Activated naive CD8-positive, alpha-beta T cell treated with anti-CD3 and anti-CD28 coated beads, Interleukin-2, amount 50 U/mL, for 24 hours (primary cell): Measurements from ENCODE around the gene CCDC88C.

Experiments
- ATAC-seq: fragments of 150-1000 bp; cut with Tn5 transposase; one replicate; pipeline ENCODE4 v1.10.0; 2021
- DNase-seq: peaks from one replicate; pipeline ENCODE4 v3.0.0; 2021
- H3K27ac Mint-ChIP-seq: one replicate; pipeline ENCODE4 v1.8.0; 2021; ENCODE audit warnings: mild to moderate bottlenecking, mixed read lengths
- H3K27me3 Mint-ChIP-seq: one replicate; pipeline ENCODE4 v1.8.0; 2021; ENCODE audit warnings: mixed read lengths
- H3K36me3 Mint-ChIP-seq: one replicate; pipeline ENCODE4 v1.8.0; 2021; ENCODE audit warnings: low read depth, mixed read lengths
- H3K4me1 Mint-ChIP-seq: one replicate; pipeline ENCODE4 v1.8.0; 2021; ENCODE audit warnings: mixed read lengths
- H3K4me3 Mint-ChIP-seq: one replicate; pipeline ENCODE4 v1.8.0; 2021; ENCODE audit warnings: mild to moderate bottlenecking, moderate library complexity, mixed read lengths
- H3K9me3 Mint-ChIP-seq: one replicate; pipeline ENCODE4 v1.8.0; 2021; ENCODE audit warnings: mixed read lengths

CCDC88C gene

DNA sequence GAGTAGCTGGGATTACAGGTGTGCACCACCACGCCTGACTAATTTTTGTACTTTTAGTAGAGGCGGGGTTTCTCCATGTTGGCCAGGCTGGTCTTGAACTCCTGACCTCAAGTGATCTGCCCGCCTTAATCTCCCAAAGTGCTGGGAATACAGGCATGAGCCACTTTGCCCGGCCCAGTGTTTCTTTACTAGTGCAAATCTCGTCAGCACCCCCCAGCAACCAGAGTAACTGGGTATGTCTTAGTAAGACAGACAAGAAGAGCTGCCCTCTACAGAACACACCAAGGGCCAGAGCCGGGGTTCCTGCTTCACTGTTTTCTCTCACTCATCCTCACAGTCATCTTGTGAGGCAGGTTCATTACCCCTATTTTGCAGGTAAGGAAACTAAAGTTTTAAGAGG lies 94.6 kb downstream of the CCDC88C start:
- ATAC-seq = no peak
- Mint-ChIP-seq H3K4me3 (peak overlapping the region; percentile 83), H3K27me3 (no peaks in the 10 kb centered on the region), H3K36me3 (peaks cover 60% of the 10 kb centered on the region), H3K4me1 (peaks cover 89% of the 10 kb centered on the region), H3K9me3 (no peaks in the 10 kb centered on the region), H3K27ac (peak overlapping the region; percentile 99)
- DNase-seq = no peak

DNA sequence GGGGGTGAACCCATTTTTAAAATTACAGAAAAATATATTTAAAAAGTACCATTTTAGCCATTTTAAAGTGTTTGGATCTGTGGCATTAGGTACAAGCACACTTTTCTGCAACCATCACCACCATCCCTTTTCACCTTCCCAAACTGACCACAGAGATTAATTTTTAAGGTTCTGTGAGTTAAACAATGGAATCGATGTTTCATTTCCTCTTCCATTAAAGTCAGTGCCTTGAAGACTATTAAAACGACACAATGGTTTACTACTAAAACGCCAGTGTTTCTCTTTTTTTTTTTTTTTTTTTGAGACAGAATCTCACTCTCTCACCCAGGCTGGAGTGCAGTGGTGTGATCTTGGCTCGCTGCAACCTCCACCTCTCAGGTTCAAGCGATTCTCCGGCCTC lies 95.0 kb downstream of the CCDC88C start:
- DNase-seq (no peak), ATAC-seq (no peak)
- Mint-ChIP-seq H3K36me3 (peaks cover 59% of the 10 kb centered on the region), H3K27ac (peak overlapping the region; percentile 99), H3K27me3 (no peaks in the 10 kb centered on the region), H3K9me3 (no peaks in the 10 kb centered on the region), H3K4me1 (peaks cover 89% of the 10 kb centered on the region), H3K4me3 (no peak overlapping the region)

DNA sequence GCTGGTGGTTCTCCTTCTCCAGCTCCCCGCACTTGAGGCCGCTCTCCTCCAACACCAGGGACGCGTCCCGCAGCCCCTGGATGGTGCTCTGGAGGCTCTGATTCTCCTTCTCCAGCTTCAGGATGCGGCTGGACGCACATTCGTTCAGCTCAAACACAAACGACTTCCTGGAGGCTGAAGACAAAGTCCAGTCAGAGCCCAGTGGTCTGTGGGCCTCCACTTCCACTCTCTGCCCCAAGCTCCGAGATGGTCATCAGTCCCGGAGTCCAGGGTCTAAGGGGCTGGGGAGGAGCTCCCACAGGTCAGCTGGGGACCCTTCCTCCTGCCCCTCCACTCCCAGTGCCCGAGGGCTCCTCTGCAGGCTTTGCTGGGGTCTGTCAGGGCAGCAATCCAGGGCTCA lies 96.5 kb downstream of the CCDC88C start:
- H3K9me3 Mint-ChIP-seq = no peaks in the 10 kb centered on the region
- peaks cover 89% of the 10 kb centered on the region for H3K4me1 Mint-ChIP-seq
- no peak for DNase-seq
- no peak for ATAC-seq
- no peak overlapping the region for H3K27ac Mint-ChIP-seq
- H3K27me3 Mint-ChIP-seq = no peaks in the 10 kb centered on the region
- no peak overlapping the region for H3K4me3 Mint-ChIP-seq
- H3K36me3 Mint-ChIP-seq = peaks cover 64% of the 10 kb centered on the region

DNA sequence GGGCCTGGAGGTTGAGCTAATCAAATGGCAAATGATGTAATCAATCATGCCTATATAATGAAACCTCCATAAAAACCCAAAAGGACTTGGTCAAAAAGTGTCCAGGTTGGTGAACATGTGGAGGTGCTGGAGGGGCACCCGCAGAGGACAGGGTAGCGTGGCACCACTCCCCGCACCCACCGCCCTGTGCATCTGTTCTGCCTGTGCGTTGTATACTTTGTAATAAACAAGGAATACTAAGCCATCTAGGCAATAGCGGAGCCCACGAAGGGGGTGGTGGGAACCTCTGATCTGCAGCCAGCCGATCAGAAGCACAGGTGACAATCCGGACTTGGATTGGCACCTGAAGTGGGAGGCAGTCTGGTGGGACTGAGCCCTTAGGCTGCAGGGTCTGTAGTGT lies 97.4 kb downstream of the CCDC88C start:
- Mint-ChIP-seq H3K27ac (peak overlapping the region; percentile 57), H3K4me1 (peaks cover 89% of the 10 kb centered on the region), H3K9me3 (no peaks in the 10 kb centered on the region), H3K27me3 (no peaks in the 10 kb centered on the region), H3K4me3 (no peak overlapping the region), H3K36me3 (peaks cover 64% of the 10 kb centered on the region)
- no peak for DNase-seq
- no peak for ATAC-seq

DNA sequence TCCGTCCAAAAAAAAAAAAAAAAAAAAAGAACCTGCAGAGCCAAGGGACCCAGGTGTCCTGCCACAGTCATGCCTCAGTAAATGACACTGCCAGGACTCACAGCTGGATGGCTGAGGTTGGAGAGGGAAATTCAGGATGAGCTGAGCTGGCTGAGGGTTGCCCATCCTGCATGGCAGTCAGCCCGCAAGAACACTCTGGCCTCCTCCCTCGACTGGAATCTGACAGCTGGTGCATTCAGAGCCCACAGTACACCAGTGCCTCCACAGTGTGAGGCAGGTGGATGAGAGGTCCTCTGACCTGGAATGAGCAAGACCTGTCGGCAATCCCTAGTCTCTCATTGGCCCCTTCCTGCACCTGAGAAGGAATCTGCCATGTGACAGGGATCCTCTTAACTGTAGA lies 98.7 kb downstream of the CCDC88C start:
- Mint-ChIP-seq H3K4me1 (peaks cover 87% of the 10 kb centered on the region), H3K27me3 (no peaks in the 10 kb centered on the region), H3K36me3 (peaks cover 58% of the 10 kb centered on the region), H3K4me3 (no peak overlapping the region), H3K9me3 (no peaks in the 10 kb centered on the region), H3K27ac (no peak overlapping the region)
- ATAC-seq = no peak
- DNase-seq = no peak

DNA sequence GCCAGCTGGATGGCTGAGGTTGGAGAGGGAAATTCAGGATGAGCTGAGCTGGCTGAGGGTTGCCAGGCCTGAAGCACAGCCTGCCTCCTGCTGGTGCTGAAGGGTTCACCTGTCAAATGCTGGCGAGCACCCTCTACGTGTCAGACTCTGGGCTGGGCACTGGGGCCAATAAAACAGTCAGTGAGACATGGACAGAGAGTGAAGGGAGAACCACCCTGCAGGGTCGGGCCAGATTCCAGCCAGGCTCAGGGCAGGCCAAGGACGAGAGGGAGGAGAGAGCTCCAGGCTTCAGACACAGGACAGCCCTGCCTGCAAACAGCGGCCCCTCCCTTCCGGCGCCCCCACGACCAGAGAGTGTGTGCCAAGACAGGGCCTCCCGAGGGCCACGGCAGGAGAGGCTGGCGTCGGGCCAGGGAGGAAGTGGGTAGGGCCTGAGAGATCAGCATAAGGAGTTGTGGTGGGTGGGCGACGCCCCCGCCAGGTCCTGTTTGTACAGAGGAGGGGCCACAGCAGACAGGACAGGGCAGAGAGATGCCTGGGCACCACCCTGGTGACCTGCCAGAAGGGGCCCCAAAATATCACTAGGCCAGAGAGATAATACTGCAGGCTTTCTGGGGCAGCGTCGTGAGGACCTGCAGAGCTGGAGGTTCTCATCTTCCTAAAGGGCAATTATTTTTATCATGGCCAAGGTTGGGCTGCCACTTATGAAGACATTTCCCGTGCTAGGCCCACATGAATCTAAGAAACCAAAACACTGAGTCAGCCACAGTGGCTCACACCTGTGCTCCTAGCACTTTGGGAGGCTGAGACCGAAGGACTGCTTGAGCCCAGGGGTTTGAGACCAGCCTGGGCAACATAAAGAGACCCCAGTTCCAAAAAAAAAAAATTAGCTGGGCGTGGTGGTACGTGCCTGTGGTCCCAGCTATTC lies 100.0 kb downstream of the CCDC88C start:
- ATAC-seq (peak; percentile 72), DNase-seq (peak; percentile 90)
- peaks cover 56% of the 10 kb centered on the region for H3K36me3 Mint-ChIP-seq
- no peaks in the 10 kb centered on the region for H3K27me3 Mint-ChIP-seq
- peaks cover 84% of the 10 kb centered on the region for H3K4me1 Mint-ChIP-seq
- no peaks in the 10 kb centered on the region for H3K9me3 Mint-ChIP-seq
- peak overlapping the region; percentile 95 for H3K27ac Mint-ChIP-seq
- H3K4me3 Mint-ChIP-seq = peak overlapping the region; percentile 69

DNA sequence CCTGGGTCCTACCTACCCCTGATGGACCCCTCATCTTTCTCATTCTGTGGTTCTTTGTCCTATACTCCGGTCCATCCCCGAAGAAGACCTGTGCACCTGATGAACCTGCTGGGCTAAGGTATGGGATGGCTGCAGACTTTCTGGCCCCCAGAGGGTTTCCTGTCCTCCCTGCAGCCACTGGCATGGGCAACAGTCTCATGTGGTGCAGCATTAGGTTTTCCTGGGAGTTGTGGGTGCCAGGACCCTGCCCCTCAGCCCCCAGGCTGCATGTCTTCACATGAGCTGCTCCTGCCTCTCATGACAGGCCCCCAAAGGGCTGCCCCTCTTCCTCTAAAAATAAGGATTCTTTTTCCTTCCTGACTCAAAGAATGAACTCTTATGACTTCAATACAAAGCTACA lies 100.9 kb downstream of the CCDC88C start:
- Mint-ChIP-seq H3K9me3 (no peaks in the 10 kb centered on the region), H3K36me3 (peaks cover 54% of the 10 kb centered on the region)
- DNase-seq = no peak

DNA sequence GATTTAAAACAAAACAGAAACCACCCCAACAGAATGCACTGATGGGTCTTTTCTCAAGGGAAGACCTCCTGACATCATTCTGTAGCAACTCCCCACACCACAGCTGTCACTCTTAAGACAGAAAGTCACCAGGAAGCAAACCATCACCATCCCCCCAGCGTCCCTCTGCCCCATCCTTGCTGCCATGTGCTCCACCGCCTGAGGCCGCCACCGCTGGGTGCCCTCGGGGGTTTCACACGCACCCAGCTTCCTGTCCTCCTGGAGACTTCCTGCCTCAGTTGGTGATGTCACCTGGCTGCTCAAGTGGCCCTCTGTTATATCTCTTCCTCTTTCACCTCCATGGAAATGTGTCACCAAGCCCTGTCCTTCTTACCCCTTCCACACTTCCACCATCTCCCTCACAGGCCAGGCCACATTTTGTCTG lies 101.8 kb downstream of the CCDC88C start:
- Mint-ChIP-seq H3K4me3 (peak overlapping the region; percentile 79), H3K27ac (peak overlapping the region; percentile 95), H3K36me3 (peaks cover 62% of the 10 kb centered on the region), H3K4me1 (peaks cover 80% of the 10 kb centered on the region), H3K9me3 (no peaks in the 10 kb centered on the region), H3K27me3 (no peaks in the 10 kb centered on the region)
- ATAC-seq (peak; percentile 68), DNase-seq (peak; percentile 88)

More for the DNA sequence above, 100.9 kb downstream of the CCDC88C start:
- H3K27ac Mint-ChIP-seq = peak overlapping the region; percentile 95
- no peaks in the 10 kb centered on the region for H3K27me3 Mint-ChIP-seq
- H3K4me1 Mint-ChIP-seq = peaks cover 77% of the 10 kb centered on the region
- peak overlapping the region; percentile 69 for H3K4me3 Mint-ChIP-seq
- ATAC-seq = no peak

DNA sequence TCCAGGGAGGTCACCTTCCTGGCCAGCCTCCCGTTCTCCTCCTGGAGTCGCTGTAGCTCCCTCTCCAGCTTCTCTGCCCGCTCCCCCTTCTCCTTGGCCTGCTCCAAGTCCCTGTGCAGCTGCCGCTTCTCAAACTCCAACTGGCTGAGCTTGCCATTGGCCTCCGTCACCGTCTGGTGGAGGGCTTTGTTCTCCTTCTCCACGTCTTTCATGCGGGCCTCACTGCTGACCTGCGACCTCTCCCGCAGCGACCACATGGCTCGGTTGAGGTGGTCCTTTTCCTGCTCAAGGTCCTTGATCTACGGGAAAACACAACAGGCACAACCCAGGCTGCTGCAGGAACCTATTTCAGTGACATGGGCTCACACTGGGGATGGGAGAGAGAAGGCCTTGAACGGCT lies 103.8 kb downstream of the CCDC88C start:
- peaks cover 67% of the 10 kb centered on the region for H3K36me3 Mint-ChIP-seq
- no peaks in the 10 kb centered on the region for H3K27me3 Mint-ChIP-seq
- H3K4me1 Mint-ChIP-seq = peaks cover 80% of the 10 kb centered on the region
- DNase-seq (no peak), ATAC-seq (no peak)
- no peaks in the 10 kb centered on the region for H3K9me3 Mint-ChIP-seq
- peak overlapping the region; percentile 69 for H3K27ac Mint-ChIP-seq
- H3K4me3 Mint-ChIP-seq = peak overlapping the region; percentile 79

DNA sequence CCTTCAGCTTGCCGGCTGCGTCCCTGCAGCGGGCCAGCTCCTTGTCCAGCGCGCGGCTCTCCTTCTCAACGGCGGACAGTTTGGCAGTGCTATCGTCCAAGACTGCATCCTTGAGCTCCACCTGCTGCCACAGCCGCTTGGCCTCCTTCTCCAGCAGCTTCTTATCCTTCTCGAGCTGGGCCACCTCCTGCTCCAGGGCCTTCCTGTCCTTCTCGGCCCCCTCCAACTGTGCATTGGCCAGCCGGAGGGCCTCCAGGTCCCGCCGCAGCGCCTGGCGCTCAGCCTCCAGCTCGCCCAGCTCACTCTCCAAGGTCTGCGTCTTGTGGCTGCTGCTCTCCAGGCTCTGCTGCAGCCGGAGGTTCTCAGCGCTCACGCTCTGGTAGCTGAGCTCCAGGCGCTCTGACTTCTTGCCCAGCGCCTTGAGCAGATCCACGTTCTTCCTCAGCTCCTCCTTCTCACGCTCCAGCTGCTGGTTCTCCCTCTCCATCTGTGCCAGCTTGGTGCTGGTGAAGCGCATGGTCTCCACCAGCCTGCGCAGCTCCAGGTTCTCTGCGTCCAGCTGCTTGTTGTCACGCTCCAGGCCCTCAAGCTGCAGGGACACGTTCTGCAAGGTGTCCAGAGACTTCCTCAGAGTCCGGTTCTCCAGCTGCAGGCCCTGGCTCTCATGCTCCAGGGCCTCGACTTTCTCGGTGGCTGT lies 104.3 kb downstream of the CCDC88C start:
- peaks cover 66% of the 10 kb centered on the region for H3K36me3 Mint-ChIP-seq
- H3K4me3 Mint-ChIP-seq = peak overlapping the region; percentile 48
- H3K27me3 Mint-ChIP-seq = no peaks in the 10 kb centered on the region
- peaks cover 75% of the 10 kb centered on the region for H3K4me1 Mint-ChIP-seq
- ATAC-seq (no peak), DNase-seq (no peak)
- no peaks in the 10 kb centered on the region for H3K9me3 Mint-ChIP-seq
- peak overlapping the region; percentile 69 for H3K27ac Mint-ChIP-seq

DNA sequence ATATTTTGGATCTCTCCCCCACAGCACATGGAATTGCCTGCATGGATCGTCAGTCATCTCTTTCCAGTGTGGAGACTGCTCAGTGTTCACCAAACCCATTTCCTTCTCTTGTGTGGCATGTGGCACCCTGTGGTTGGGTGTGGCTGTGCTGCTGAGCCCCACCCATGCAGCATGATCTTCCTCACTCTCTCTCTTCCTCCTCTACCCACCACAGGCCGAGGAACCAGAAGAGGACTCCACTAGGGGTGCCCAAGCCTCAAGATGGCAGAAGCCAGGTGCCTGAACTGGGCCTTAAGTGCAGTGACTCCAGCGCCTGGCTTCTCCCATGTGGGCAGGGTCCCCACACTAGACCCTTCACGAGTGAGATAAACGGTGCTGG lies 106.3 kb downstream of the CCDC88C start:
- DNase-seq (peak; percentile 52), ATAC-seq (peak; percentile 65)
- H3K4me1 Mint-ChIP-seq = peaks cover 55% of the 10 kb centered on the region
- no peaks in the 10 kb centered on the region for H3K9me3 Mint-ChIP-seq
- H3K4me3 Mint-ChIP-seq = peak overlapping the region; percentile 54
- peaks cover 71% of the 10 kb centered on the region for H3K36me3 Mint-ChIP-seq
- H3K27me3 Mint-ChIP-seq = no peaks in the 10 kb centered on the region
- H3K27ac Mint-ChIP-seq = peak overlapping the region; percentile 87

DNA sequence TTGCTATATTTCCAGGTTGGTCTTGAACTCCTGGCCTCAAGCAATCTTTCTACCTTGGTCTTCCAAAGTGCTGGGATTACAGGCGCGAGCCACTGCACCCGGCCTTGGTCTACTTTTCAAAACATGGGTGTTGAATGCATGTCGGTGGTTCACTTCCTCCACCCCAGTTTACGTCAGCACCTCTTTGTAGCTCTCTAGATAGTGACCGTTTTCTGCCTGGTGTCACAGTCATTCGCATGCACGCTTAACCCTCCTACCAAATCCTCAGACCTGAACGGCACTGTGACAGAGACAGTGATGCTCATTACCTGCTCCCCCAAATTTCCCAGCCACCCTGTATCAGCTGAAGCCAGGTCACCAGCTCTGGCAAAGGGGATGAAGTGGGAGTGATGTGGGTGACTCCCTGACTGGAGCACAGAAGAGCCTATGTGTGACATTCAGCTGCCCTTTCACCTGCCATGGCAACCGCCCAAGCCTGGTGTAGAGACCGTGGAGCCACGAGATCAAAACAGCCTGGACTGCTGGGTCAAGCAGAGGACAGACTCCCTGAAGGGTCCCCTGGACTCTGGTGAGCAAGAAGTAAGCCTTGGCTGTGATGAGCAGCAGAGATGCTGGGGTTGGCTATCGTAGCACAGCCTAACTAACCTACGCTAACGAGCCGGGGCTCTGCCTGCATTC lies 106.9 kb downstream of the CCDC88C start:
- Mint-ChIP-seq H3K9me3 (no peaks in the 10 kb centered on the region), H3K4me3 (peak overlapping the region; percentile 54), H3K4me1 (peaks cover 50% of the 10 kb centered on the region), H3K36me3 (peaks cover 68% of the 10 kb centered on the region), H3K27me3 (no peaks in the 10 kb centered on the region), H3K27ac (peak overlapping the region; percentile 87)
- DNase-seq (no peak), ATAC-seq (peak; percentile 72)

DNA sequence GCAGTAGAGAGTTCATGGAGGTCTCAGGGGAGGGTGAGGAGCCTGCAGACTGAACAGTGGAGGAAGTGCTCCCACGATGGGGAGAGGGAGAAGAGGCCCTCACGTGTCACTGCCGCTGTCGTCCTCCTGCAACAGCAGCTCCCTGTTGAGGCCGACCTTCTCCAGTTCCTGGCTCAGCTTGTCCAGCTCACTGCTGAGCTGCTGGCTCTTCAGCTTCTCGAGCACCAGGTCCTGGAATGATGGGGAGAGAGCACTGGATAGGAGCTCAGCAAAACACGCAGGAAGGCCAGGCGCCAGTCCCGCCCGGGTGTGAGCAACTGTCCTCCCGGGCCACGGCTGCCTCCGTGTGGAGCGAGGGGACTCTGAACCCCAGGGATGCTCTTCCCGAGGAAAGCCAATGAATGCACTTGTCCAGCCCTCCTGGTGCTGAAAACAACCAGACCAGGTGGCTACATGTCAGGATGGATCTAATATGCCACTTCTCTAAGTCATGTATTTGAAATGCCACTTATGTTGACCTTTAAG lies 107.8 kb downstream of the CCDC88C start:
- H3K9me3 Mint-ChIP-seq = no peaks in the 10 kb centered on the region
- DNase-seq = no peak
- H3K36me3 Mint-ChIP-seq = peaks cover 72% of the 10 kb centered on the region
- no peak for ATAC-seq
- no peaks in the 10 kb centered on the region for H3K27me3 Mint-ChIP-seq
- peaks cover 41% of the 10 kb centered on the region for H3K4me1 Mint-ChIP-seq
- H3K27ac Mint-ChIP-seq = peak overlapping the region; percentile 87
- H3K4me3 Mint-ChIP-seq = no peak overlapping the region

DNA sequence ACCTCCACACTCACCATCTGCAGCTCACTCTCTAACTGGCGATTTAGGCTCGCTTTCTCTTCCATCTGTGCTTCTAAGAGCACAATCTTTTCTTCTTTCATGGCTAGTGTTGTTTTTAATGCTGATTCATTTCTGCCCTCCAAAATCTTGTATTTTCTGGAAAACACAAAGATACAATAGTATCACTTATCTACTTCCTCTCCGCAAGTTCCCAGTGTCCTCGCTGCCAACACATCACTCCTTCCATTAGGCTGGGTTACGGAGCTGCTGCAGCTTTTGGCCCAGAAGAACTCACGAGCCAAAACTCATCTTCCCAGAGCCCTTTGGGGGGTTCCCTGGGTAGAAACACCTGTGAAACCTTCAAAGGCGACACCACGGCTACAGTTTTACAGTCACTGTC lies 109.3 kb downstream of the CCDC88C start:
- Mint-ChIP-seq H3K4me3 (no peak overlapping the region), H3K9me3 (no peaks in the 10 kb centered on the region), H3K4me1 (peaks cover 38% of the 10 kb centered on the region), H3K27ac (peak overlapping the region; percentile 53), H3K27me3 (no peaks in the 10 kb centered on the region), H3K36me3 (peaks cover 64% of the 10 kb centered on the region)
- ATAC-seq (no peak), DNase-seq (no peak)
